Gastroesophageal sphincter (tissue), 4 donors: ENCODE data around the gene OR2S2. TPM values are rescaled to one million over a fixed set of nuclear protein-coding genes. Genes with fewer than 3 reads are reported as not detected.

Source experiments
- ATAC-seq: fragments of 150-250 bp; one replicate; pipeline ENCODE4 v1.9.1; 2016; ENCODE audit warnings: mild to moderate bottlenecking, moderate library complexity
- H3K27ac ChIP-seq, 4 donors: fragments of 200-600 bp; sonication (generic) in 3 of 4; 1 replicate in 3 of 4; 2 replicates in 1 of 4; pipeline ENCODE4 v1.5.1; 2016 to 2019
- H3K27me3 ChIP-seq: fragments of 200-600 bp; sonication (generic); one replicate; pipeline ENCODE4 v1.5.1; 2019
- H3K36me3 ChIP-seq, 2 donors: fragments of 200-600 bp; sonication (generic); one replicate each; pipeline ENCODE4 v1.5.1; 2019; ENCODE audit warnings: control low read depth in 1 of 2
- H3K4me1 ChIP-seq, 3 donors: fragments of 200-600 bp; sonication (generic); 1 replicate in 2 of 3; 2 replicates in 1 of 3; pipeline ENCODE4 v1.5.1; 2016 to 2019; ENCODE audit warnings: control low read depth in 2 of 3
- H3K4me3 ChIP-seq, 2 donors: fragments of 200-600 bp; sonication (generic); one replicate each; pipeline ENCODE4 v1.5.1; 2019; ENCODE audit warnings: mild to moderate bottlenecking in 1 of 2, moderate library complexity in 1 of 2
- H3K9me3 ChIP-seq, 3 donors: fragments of 200-600 bp; sonication (generic); one replicate each; pipeline ENCODE4 v1.5.1; 2017 to 2019; ENCODE audit warnings: control low read depth in 2 of 3
- EP300 ChIP-seq: sonication (generic); formaldehyde crosslinking; IDR thresholded peaks from one replicate; pipeline ENCODE4 v1.6.1; 2017; ENCODE audit warnings: antibody characterized with exemption, mild to moderate bottlenecking
- POLR2A ChIP-seq, 2 donors: fragments of 450-650 bp; IDR thresholded peaks; one replicate each; pipeline ENCODE4 v1.6.1; 2017; ENCODE audit warnings: antibody characterized with exemption in 2 of 2, mild to moderate bottlenecking in 2 of 2, moderate library complexity in 1 of 2
- POLR2AphosphoS5 ChIP-seq: sonication (generic); formaldehyde crosslinking; IDR thresholded peaks from one replicate; pipeline ENCODE4 v1.6.1; 2017; ENCODE audit warnings: antibody characterized with exemption
- WGBS, 2 donors: methylation state at CpG; one replicate each; pipeline ENCODE4 v1.1.5; 2018; ENCODE audit warnings: low coverage in 1 of 2; 5-methylcytosine and 5-hydroxymethylcytosine counted together
- total RNA-seq, 4 donors: library from RNA; depleted of rRNA; stranded (reverse); fragments of >200 nt; gene quantifications; one replicate each; pipeline ENCODE4 v1.1.0, GENCODE V29; 2016
- TF ChIP-seq, protein P1 (sequence below), 4 experiments: fragments of 200-600 bp in 2 of 4; fragments of 450-650 bp in 2 of 4; sonication (generic) in 1 of 4; IDR thresholded peaks; one replicate each; pipeline ENCODE4 v1.5.1; 2017 to 2019; ENCODE audit warnings: antibody characterized with exemption in 4 of 4, mild to moderate bottlenecking in 2 of 4, moderate library complexity in 2 of 4

Gene OR2S2
- total RNA-seq, 4 donors from 2014 or later, result not detected

- Histone ChIP-seq H3K4me1 (peaks cover 18 to 77% (median 53%) of the 10 kb centered on the region in 3 donors), H3K9me3 (no peaks in the 10 kb centered on the region), H3K4me3 (peak overlapping the region in 1 of 2 donors; percentile 23), H3K27ac (peak overlapping the region; percentile 82 to 96 (median 90)), H3K27me3 (no peaks in the 10 kb centered on the region), H3K36me3 (no peaks in the 10 kb centered on the region)
- no peak for ATAC-seq
- TF ChIP-seq EP300, result no peak
- TF ChIP-seq, protein P1, sequence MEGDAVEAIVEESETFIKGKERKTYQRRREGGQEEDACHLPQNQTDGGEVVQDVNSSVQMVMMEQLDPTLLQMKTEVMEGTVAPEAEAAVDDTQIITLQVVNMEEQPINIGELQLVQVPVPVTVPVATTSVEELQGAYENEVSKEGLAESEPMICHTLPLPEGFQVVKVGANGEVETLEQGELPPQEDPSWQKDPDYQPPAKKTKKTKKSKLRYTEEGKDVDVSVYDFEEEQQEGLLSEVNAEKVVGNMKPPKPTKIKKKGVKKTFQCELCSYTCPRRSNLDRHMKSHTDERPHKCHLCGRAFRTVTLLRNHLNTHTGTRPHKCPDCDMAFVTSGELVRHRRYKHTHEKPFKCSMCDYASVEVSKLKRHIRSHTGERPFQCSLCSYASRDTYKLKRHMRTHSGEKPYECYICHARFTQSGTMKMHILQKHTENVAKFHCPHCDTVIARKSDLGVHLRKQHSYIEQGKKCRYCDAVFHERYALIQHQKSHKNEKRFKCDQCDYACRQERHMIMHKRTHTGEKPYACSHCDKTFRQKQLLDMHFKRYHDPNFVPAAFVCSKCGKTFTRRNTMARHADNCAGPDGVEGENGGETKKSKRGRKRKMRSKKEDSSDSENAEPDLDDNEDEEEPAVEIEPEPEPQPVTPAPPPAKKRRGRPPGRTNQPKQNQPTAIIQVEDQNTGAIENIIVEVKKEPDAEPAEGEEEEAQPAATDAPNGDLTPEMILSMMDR (IDR thresholded peaks at IDR 0.05), result peak in 3 of 4 experiments; percentile 46 to 71 (median 51)
- WGBS, 2 donors, result 46 to 70% methylated on average over 3 to 9 of the region's 14 CpGs
Observed at GRCh38 chr9:35910613-35911359, 47.2 kb downstream of the OR2S2 start.

DNA sequence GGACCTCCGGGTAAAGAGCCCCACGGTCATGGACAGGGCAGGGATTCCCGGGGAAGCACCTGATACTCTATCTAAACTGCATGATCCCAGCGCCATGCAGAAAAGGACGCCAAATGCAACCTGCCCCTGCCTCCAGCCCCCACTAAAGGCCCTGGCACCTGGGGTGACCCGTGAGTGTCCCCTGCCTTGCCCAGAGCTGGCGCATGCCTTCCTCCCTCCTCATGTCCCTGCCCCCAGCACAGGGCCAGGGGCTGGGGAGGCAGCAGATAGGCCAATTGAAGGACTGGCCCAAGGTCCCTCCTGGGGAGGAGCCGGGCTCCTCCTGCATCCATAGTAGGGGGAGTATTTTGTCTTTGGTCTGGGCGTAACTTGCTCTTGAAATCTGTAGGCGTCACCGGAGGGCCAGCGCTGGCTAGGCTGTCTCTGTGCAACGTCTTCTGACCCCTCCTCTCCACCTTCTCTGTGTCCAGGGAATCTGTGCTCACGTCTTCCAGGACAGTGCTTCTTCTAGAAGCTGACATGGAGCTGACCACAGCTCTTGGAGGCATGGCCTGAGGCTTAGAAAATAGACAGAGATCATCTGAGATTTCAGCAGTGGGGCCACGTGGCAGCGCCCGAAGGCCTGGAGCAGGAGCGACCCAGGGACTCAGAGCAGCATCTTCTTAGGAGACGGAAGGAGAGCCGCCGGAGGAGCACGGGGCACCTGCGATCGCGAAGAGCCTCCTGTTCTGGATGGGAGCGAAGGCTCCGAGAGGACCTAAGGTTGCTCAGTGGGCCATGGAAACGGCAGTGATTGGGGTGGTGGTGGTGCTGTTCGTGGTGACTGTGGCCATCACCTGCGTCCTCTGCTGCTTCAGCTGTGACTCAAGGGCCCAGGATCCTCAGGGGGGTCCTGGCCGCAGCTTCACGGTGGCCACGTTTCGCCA, 48.0 kb downstream of the OR2S2 start:
- no peak for ATAC-seq
- Histone ChIP-seq H3K27me3 (no peaks in the 10 kb centered on the region), H3K4me1 (peaks cover 24 to 86% (median 61%) of the 10 kb centered on the region in 3 donors), H3K36me3 (no peaks in the 10 kb centered on the region), H3K4me3 (peak overlapping the region in 1 of 2 donors; percentile 23), H3K27ac (peak overlapping the region; percentile 82 to 96 (median 90)), H3K9me3 (no peaks in the 10 kb centered on the region)
- TF ChIP-seq, protein P1 (IDR thresholded peaks at IDR 0.05), result no peak
- TF ChIP-seq EP300, result no peak
- no peak for TF ChIP-seq POLR2A (IDR thresholded peaks at IDR 0.05)
- TF ChIP-seq POLR2AphosphoS5, result no peak
- 96 to 98% methylated on average over 7 to 9 of the region's 34 CpGs for WGBS, 2 donors

GRCh38 chr9:35909274-35909673, 48.7 kb downstream of the OR2S2 start, which contains the start of gene SPAAR:
Gene SPAAR (plus strand): TSS chr9:35909490. CDS start chr9:35910464, 974 bp downstream.
- H3K4me3 ChIP-seq, result peak within 1 kb of the TSS in 1 of 2 donors; percentile 45
- TF ChIP-seq, protein P1 (IDR thresholded peaks at IDR 0.05), result no peak
- TF ChIP-seq POLR2AphosphoS5, result no peak
- TF ChIP-seq POLR2A (IDR thresholded peaks at IDR 0.05), result no peak
- TF ChIP-seq EP300, result no peak
- WGBS, 2 donors, result 80% methylated on average over 2 of the region's 11 CpGs; no CpG with 5 or more reads in 1 of the 2 donors

DNA sequence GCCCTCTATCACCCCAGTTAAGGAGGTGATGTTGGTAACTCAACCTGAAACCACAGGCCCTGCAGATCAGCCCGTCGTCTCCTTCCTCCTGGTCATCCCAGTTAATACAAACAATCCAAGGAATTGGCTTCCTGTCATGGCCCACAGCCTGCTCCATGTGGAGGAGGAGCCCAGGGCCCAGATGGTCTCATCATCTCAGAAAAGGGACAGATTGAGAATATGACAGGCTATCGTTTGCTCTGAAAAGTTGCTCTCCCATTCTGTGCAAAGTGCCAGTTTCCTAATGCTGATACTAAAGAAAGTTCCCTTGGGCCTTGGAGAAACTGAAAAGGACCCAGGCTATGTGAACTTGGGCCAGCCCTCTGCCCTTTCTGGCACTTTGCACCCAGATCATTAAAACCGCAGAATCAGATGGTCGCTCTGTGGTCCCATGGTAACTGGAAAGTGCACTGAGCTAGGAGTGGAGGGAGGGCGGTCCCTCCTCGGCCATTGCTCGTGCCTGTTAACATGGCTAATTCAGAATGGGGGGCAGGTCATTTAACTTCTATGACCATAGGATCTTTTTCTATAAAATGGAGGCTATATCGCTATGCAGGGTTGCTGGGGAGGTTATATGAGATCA, 49.3 kb downstream of the OR2S2 start:
- 29 to 38% methylated on average over 7 to 9 of the region's 9 CpGs for WGBS, 2 donors
- H3K4me3 ChIP-seq, result peak overlapping the region in 1 of 2 donors; percentile 45
- no peak for ATAC-seq
- TF ChIP-seq POLR2A (IDR thresholded peaks at IDR 0.05), result no peak
- TF ChIP-seq, protein P1 (IDR thresholded peaks at IDR 0.05), result no peak
- no peak for TF ChIP-seq POLR2AphosphoS5
- TF ChIP-seq EP300, result no peak
- no peaks in the 10 kb centered on the region for H3K9me3 ChIP-seq
- peak overlapping the region; percentile 82 to 96 (median 90) for H3K27ac ChIP-seq
- no peaks in the 10 kb centered on the region for H3K36me3 ChIP-seq
- H3K27me3 ChIP-seq, result no peaks in the 10 kb centered on the region
- H3K4me1 ChIP-seq, result peaks cover 25 to 92% (median 69%) of the 10 kb centered on the region in 3 donors

More at GRCh38 chr9:35909274-35909673, 48.7 kb downstream of the OR2S2 start, which contains the start of gene SPAAR:
- peaks cover 25 to 86% (median 68%) of the 10 kb centered on the region in 3 donors for H3K4me1 ChIP-seq
- H3K27me3 ChIP-seq, result no peaks in the 10 kb centered on the region
- no peaks in the 10 kb centered on the region for H3K36me3 ChIP-seq
- no peak for ATAC-seq
- H3K27ac ChIP-seq, result peak within 1 kb of the TSS; percentile 82 to 96 (median 90)
- H3K9me3 ChIP-seq, result no peaks in the 10 kb centered on the region
